Thyroid gland (tissue), 4 donors: ENCODE results near the gene PSMD14.

Experiments used
- POLR2A ChIP-seq, 2 donors: fragments of 450-650 bp; IDR thresholded peaks; one replicate each; pipeline ENCODE4 v1.6.1; 2017; ENCODE audit warnings: antibody characterized with exemption in 2 of 2, mild to moderate bottlenecking in 2 of 2, moderate library complexity in 1 of 2
- TF ChIP-seq, protein P1 (sequence below), 6 experiments: fragments of 200-600 bp in 3 of 6; fragments of 450-650 bp in 3 of 6; sonication (generic) in 3 of 6; IDR thresholded peaks; one replicate each; pipeline ENCODE4 v1.5.1; 2016 to 2019; ENCODE audit warnings: antibody characterized with exemption in 6 of 6, mild to moderate bottlenecking in 2 of 6, inconsistent platforms in 1 of 6, moderate library complexity in 1 of 6

- TF ChIP-seq, protein P1, sequence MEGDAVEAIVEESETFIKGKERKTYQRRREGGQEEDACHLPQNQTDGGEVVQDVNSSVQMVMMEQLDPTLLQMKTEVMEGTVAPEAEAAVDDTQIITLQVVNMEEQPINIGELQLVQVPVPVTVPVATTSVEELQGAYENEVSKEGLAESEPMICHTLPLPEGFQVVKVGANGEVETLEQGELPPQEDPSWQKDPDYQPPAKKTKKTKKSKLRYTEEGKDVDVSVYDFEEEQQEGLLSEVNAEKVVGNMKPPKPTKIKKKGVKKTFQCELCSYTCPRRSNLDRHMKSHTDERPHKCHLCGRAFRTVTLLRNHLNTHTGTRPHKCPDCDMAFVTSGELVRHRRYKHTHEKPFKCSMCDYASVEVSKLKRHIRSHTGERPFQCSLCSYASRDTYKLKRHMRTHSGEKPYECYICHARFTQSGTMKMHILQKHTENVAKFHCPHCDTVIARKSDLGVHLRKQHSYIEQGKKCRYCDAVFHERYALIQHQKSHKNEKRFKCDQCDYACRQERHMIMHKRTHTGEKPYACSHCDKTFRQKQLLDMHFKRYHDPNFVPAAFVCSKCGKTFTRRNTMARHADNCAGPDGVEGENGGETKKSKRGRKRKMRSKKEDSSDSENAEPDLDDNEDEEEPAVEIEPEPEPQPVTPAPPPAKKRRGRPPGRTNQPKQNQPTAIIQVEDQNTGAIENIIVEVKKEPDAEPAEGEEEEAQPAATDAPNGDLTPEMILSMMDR (IDR thresholded peaks at IDR 0.05) = no peak
- no peak for TF ChIP-seq POLR2A (IDR thresholded peaks at IDR 0.05)
Measured at GRCh38 chr2:161430386-161430785, 122.2 kb downstream of the PSMD14 start.
